NCI-H2029 treated with DMSO at 0.1 percent for 48 hours (cell line): ENCODE measurements around the gene NAA16.

Experiments used
- DNase-seq: peaks from one replicate; lab custom pipeline; 2025; lab: John Stamatoyannopoulos, UW

The NAA16 gene

GRCh38 chr13:41304551-41304950 is 6.5 kb upstream of the NAA16 start:
- DNase-seq: no peak

GRCh38 chr13:41306271-41307145 is 4.6 kb upstream of the NAA16 start:
- DNase-seq: no peak

- DNase-seq: no peak
These were observed 3.0 kb upstream of the NAA16 start for GRCh38 chr13:41307884-41308640.

GRCh38 chr13:41311406-41312175 is 524 bp downstream of the NAA16 start:
- no peak for DNase-seq

GRCh38 chr13:41312176-41312500 is 1.1 kb downstream of the NAA16 start:
- no peak for DNase-seq

- DNase-seq: no peak
These were observed 2.0 kb downstream of the NAA16 start for GRCh38 chr13:41313117-41313516.

GRCh38 chr13:41313659-41314197 is 2.7 kb downstream of the NAA16 start:
- DNase-seq: no peak

GRCh38 chr13:41315443-41316047 is 4.5 kb downstream of the NAA16 start:
- no peak for DNase-seq

GRCh38 chr13:41317243-41317642 is 6.2 kb downstream of the NAA16 start:
- DNase-seq: no peak

GRCh38 chr13:41325752-41326151 is 14.7 kb downstream of the NAA16 start:
- DNase-seq: no peak

- no peak for DNase-seq
These were observed 15.6 kb downstream of the NAA16 start for GRCh38 chr13:41326661-41327060.

GRCh38 chr13:41327994-41328790 is 17.1 kb downstream of the NAA16 start:
- DNase-seq: no peak

GRCh38 chr13:41332829-41333228 is 21.8 kb downstream of the NAA16 start:
- no peak for DNase-seq

GRCh38 chr13:41334810-41335209 is 23.7 kb downstream of the NAA16 start:
- no peak for DNase-seq

GRCh38 chr13:41344358-41344757 is 33.3 kb downstream of the NAA16 start:
- no peak for DNase-seq

GRCh38 chr13:41345165-41345913 is 34.3 kb downstream of the NAA16 start:
- DNase-seq: no peak

GRCh38 chr13:41345914-41346589 is 35.0 kb downstream of the NAA16 start:
- DNase-seq: no peak

- no peak for DNase-seq
These were observed 42.1 kb downstream of the NAA16 start for GRCh38 chr13:41352935-41353840.

- DNase-seq: no peak
These were observed 43.3 kb downstream of the NAA16 start for GRCh38 chr13:41354416-41354815.
